Endothelial cell of umbilical vein (primary cell): ENCODE measurements around the gene NKD1.

ENCODE experiments used
- EZH2 ChIP-seq: IDR thresholded peaks from 2 replicates; pipeline ENCODE4 v1.6.1; 2012; ENCODE audit warnings: borderline replicate concordance, low read depth, mild to moderate bottlenecking, moderate library complexity, low read length, inconsistent platforms; ENCODE audit not compliant: severe bottlenecking
- FOS ChIP-seq: IDR thresholded peaks from 2 replicates; pipeline ENCODE4 v1.6.1; 2011; ENCODE audit warnings: mild to moderate bottlenecking, low read length, moderate library complexity, borderline replicate concordance; ENCODE audit not compliant: insufficient read depth
- GATA2 ChIP-seq: IDR thresholded peaks from 2 replicates; pipeline ENCODE4 v1.7.0; 2011; ENCODE audit warnings: low read depth, mild to moderate bottlenecking, moderate library complexity, mixed read lengths, low read length; ENCODE audit not compliant: insufficient read length, insufficient read depth
- JUN ChIP-seq: IDR thresholded peaks from 2 replicates; pipeline ENCODE4 v1.6.1; 2011; ENCODE audit warnings: borderline replicate concordance, low read depth; ENCODE audit not compliant: insufficient read length, insufficient read depth
- MYC ChIP-seq: IDR thresholded peaks from one replicate; pipeline ENCODE4 v1.6.1; 2011; ENCODE audit warnings: mild to moderate bottlenecking, low read depth, low read length
- POLR2A ChIP-seq: IDR thresholded peaks from 2 replicates; pipeline ENCODE4 v1.6.1; 2012; ENCODE audit warnings: low read depth, mild to moderate bottlenecking, control low read depth, low read length
- POLR2AphosphoS5 ChIP-seq: IDR thresholded peaks from 2 replicates; pipeline ENCODE4 v1.6.1; 2012; ENCODE audit warnings: low read depth, mild to moderate bottlenecking, control low read depth, low read length, moderate library complexity; ENCODE audit not compliant: insufficient read depth
- TF ChIP-seq, protein P1 (sequence below): IDR thresholded peaks from 2 replicates; pipeline ENCODE4 v1.6.1; 2011; ENCODE audit not compliant: insufficient read depth, insufficient read length
- TF ChIP-seq, protein P2 (sequence below), 2 donors: IDR thresholded peaks; 1 replicate in 1 of 2; 2 replicates in 1 of 2; pipeline ENCODE4 v1.5.1; 2011; ENCODE audit warnings: low read length in 2 of 2, mild to moderate bottlenecking in 2 of 2, moderate library complexity in 2 of 2, control low read depth in 1 of 2, inconsistent platforms in 1 of 2, low read depth in 1 of 2; ENCODE audit not compliant: insufficient read depth in 1 of 2; ENCODE audit errors: extremely low read depth in 1 of 2

DNA sequence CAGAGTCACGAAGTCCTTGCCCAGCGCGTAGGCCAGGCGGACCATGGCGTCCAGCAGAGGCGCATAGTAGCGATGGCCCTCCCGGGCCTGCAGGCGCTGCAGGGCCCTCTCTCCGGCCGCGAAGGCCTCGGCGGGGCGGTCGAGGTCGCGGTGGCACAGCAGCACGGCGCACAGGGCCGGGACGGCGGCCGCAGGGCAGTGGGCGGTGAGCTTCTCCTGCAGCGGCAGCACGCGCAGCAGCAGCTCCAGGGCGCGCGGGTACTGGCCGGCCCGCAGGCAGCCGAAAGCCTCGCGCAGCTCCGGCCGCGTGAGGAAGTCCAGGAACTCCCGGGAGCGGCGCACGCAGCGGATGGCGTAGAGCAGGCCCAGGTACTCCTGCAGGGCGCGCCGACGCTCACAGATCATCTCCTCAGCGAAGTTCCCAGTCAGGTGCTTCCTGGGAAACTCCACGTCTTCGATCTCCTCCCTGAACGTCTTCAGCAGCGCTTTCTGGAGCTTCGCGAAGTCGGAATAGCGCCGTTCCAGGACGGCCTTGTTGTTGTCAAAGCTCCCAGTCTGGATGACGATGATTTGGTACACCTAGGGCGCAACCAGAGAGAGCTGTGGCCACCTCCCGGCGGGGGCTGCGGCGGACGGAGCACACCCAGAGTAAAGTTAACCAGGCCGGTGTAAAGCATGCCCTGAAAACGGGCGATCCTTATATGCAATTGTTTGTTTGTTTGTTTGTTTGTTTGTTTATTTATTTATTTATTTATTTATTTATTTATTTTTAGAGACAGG, 125.5 kb downstream of the NKD1 start:
- TF ChIP-seq, protein P1, sequence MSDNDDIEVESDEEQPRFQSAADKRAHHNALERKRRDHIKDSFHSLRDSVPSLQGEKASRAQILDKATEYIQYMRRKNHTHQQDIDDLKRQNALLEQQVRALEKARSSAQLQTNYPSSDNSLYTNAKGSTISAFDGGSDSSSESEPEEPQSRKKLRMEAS, result no peak
- TF ChIP-seq, protein P2, sequence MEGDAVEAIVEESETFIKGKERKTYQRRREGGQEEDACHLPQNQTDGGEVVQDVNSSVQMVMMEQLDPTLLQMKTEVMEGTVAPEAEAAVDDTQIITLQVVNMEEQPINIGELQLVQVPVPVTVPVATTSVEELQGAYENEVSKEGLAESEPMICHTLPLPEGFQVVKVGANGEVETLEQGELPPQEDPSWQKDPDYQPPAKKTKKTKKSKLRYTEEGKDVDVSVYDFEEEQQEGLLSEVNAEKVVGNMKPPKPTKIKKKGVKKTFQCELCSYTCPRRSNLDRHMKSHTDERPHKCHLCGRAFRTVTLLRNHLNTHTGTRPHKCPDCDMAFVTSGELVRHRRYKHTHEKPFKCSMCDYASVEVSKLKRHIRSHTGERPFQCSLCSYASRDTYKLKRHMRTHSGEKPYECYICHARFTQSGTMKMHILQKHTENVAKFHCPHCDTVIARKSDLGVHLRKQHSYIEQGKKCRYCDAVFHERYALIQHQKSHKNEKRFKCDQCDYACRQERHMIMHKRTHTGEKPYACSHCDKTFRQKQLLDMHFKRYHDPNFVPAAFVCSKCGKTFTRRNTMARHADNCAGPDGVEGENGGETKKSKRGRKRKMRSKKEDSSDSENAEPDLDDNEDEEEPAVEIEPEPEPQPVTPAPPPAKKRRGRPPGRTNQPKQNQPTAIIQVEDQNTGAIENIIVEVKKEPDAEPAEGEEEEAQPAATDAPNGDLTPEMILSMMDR (IDR thresholded peaks at IDR 0.05; ENCODE audit: extremely low read depth in 1 of 2, insufficient read depth in 1 of 2, low read depth in 1 of 2, low read length in 2 of 2), result no peak
- TF ChIP-seq POLR2A (no peak), EZH2 (no peak), POLR2AphosphoS5 (no peak), JUN (no peak), MYC (no peak), FOS (no peak), GATA2 (no peak)
